ENCODE data around the gene FZR1.
"Not testable (repeated sequence)": the region's sequence is repeated elsewhere in the genome, so short reads cannot be mapped to it uniquely, and the experiment has no call there.

FZR1 gene

DNA sequence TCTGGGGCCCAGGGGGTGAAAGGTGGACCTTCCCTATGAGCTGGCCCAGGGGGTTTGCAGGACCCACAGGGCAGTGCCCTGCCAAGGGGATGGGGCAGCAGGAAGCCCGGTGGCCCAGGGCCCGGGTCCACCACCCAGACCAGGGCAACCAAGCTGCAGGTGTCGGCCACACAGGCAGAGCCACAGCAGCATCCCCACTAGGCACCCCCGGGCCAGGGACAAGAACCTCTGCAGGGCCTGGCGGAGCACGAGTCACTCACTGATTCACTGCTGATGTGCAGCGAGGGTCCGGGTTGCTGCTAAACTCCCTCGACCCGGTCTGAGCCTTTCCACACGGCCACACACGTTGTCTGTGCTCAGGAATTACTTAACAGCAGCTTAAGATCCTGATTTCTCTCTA is 8.8 kb downstream of the FZR1 start:
- DNase-seq (ENCODE audit: low spot score) = no peak

DNA sequence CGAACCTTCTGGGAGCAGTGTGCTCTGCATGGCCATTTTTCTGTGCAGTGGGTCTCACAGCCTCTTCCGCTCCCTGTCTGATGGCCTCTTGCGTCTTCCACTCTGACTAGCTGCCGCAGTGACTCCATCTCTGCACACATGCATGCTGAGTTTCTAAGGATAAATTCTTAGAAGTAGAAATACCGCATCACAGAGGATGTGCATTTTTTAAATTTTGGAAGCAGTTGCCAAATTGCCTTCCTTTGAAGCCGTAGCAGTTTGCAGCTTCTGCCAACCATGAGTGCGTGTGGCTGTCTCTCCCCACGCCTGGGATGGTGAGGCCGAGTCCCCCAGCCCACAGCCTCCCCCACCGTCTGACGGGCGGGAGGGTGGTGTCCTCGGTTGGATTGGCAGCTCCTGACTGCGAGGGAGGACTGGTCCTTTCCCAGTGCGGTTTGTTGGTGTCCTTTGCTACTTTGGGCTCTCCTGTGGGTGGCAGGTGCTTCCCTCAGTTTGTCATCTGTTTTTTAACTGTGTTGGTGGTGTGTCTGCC is 9.8 kb downstream of the FZR1 start:
- no peak for DNase-seq (ENCODE audit: low spot score)

DNA sequence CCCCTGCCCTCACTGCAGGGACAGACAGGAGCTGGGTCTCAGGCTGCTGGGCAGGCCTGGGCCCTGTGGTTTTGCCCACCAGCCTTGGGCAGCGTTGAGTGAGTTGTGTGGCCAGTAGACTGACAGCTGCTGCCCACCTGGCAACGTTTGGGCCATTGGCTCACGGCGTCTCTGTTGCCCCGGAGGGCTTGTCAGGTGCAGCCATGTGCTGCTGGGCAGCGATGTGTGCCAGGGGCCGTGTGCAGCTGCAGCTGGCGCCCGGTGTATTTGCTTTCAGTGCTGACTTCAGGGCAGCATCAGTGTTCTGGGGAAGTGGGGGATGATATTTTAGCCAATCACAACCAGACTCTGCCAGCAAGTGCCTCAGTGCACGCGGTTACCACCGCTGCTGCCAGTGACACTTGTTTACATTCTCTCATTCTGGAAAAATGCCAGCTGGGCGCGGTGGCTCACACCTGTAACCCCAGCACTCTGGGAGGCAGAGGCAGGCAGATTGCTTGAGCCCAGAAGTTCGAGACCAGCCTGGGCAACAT is 10.6 kb downstream of the FZR1 start:
- DNase-seq (ENCODE audit: low spot score) = peak; percentile 15

DNA sequence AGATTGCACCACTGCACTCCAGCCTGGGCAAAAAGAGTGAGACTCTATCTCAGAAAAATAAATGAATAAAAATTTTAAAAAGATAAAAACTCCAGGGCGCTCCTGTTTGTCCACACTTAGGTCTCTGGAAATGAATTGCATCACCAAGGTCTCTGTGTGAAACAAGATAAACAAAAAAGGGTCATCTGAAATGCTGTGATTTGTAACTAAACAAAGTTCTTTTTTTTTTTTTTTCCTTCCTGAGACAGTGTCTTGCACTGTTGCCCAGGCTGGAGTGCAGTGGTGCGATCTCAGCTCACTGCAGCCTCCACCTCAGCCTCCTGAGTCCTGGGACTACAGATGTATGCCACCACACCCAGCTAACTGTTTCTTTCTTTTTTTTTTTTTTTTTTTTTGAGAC is 11.5 kb downstream of the FZR1 start:
- no peak for DNase-seq (ENCODE audit: low spot score)

DNA sequence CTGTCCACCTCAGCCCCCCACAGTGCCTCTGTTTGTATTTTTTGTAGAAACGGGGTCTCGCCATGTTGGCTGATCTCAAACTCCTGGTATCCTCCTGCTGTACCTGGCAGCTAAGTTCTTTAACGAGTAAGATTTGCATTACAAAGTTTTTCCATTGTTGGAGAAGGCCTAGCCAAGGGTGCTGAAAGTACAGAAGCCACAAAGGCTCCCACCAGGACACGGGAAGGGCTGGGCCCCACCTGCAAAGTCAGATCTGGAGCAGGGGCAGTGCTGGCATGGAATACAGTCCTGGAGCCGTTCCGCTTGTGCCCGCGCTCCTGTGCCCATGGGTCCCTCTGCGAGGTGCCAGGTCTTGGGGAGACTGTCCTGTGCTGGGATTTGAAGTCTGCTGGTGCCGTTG is 12.1 kb downstream of the FZR1 start:
- DNase-seq (ENCODE audit: low spot score) = peak; percentile 70

DNA sequence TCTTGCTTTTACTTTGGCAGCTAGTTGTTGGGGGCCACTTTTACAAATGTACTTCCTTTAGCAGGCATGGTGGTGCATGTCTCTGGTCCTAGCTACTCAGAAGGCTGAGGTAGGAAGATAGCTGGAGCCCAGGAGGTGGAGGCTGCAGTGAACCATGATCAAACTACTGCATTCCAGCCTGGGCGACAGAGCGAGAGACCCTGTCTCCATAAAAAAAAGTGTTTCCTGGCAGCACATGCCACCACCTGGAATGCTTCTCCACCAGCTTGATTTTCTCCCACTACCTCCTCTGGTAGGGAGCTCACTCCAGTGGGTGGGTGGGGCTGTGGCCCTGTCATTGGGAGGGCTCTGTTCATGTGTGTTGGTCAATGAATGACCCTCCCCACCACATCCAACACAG is 12.5 kb downstream of the FZR1 start:
- no peak for DNase-seq (ENCODE audit: low spot score)

DNA sequence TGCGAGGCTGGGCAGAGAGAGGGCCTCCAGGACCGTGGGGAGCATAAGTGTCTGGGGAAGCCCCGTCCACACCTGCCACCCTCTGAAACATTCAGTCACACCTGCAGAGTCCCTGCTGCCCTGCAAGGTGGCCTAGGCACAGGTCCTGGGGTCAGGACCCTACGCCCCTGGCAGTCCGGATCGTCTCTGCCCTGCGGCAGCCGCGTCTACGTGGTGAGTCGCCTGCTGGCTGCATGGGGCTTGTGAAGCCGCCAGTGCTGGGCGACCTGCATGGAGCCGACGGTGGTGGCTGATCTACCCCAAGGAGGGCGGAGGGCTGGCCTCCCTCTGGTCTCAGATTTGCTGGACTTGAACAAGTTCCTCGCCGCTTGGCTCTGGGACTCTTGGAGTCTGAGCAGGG is 13.0 kb downstream of the FZR1 start:
- peak; percentile 42 for DNase-seq (ENCODE audit: low spot score)

DNA sequence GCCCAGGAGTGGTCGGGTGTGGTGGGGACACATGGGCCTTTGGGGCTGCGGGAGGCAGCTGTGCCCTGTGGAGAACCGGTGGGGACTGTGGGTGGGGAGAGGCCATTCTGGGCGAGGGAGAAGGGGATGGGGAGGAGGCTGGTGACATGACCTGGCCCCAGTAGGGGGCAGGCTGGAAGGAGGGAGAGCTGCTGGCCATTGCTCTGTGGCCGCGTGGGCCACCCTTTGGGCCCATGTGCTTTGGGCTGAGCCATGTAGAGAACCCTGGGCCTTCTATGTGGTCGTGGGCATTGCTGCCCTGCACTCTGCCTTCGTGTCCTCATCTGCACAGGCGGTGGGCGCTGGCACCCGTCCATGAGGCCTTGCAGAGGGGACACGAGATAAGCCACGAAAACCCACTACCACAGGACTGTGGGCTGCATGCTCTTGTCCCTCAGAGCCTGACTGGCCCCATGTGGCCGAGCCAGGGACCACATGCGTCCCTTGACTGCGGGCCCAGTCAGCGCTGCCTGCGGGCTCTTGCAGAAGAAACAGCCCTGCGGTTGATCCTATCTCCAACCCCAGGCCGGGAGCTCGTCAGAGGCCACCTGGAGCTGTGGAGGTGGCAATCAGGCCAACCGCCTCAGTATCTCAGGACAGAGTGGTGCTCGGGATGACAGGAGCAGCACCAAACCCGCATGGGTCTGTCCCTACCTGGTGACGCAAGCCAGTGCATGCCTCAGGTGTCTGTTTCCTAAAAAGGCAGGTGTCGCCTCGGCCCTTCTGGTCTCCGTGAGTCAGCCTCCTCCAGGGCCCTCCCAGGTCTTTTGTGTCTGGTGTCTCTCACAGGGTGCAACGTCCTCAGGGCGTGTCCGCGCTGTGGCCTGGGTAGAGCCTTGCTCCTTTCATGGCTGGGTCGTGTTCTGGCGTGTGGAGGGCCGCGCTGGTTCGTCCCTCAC is 14.3 kb downstream of the FZR1 start:
- DNase-seq (ENCODE audit: low spot score) = peak; percentile 55

DNA sequence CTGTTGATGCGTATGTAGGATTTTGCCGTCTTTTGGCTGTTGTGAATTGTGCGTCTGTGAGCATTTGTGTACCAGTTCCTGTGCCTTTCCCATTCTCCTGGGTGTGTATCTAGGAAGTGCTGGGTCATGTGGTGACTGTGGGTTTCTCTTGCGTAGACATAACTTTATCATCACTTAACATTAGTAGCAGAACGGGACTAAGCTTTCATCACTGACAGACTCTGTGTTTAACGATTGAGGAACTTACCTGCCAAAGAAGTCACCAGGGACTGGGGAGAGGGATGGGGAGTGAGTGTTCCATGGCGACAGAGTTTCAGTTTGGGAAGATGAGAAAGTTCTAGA is 15.0 kb downstream of the FZR1 start:
- no peak for DNase-seq (ENCODE audit: low spot score)

DNA sequence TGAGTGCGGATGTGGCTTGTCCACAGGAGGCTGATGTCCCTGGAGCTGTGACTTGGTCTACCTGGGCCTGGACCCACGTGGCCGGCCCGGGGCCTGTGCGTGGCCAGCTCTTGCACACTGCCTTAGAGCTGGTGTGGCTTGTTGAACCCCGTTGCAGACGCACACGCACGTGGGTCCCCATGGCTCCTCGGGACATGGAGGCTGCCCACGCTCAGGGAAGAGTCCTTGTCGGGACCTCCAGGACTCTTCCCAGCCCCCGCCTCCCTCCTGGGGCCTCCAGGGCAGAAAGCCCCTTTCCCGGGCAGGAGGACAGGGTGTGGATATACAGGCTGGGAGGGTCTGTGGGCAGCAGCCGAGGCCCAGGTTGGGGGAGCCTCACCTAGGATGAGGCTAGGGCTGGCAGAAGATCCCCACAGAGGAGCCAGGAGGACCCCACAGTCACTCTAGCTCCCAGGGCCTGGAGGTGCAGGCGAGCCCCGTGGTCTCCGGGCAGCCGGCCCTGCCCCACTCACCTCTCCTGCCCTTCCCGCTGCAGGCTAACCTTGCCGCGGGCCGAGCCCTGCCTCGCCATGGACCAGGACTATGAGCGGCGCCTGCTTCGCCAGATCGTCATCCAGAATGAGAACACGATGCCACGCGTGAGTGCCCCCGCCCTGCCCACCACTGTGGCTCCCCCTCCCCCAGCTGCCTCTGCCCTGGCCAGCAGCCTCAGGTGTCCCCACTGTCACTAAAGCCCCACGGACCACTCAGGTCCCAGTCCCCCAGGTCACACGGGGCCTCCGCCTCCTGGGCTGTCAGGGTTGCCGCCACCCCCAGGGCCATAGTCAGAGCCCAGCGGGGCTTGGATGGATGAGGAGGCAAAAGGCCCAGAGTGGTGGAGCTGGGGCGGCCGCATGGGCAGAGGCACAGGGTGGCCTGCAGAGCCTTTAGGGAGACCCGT is 16.6 kb downstream of the FZR1 start:
- DNase-seq (ENCODE audit: low spot score) = no peak

DNA sequence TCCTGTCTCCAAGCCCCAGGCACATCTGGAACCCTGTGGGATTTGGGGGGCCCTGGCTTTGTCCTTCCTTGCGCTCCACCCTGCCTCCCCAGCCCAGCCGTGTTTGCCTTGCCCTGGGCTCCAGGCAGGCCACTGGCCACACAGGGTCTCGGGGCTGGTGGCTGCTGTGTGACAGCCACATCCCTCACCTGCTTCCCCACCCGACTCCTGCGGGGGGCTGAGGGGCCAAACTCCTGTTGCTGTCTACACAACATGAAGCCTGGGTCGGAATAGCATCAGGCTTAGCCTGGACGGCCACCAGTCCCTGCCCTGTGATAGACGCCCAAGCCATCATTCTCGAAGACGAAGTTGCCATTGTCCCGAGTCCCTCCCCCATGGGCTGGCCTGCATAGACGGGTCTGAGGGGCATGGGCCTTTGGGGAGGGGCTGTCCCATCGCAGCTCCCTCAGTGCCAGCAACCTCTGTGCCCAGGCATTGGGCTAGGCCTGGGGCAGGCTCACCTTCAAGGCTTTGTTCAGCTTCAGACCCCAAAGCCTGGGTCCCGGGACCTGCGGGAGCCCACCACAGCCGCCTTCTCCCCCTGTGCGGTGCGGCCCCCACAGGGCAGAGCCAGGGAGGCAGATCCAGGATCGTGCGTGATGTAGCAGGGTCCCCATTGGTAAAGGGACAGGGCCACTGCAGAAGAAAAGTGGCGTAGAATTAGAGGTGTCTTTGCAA is 17.4 kb downstream of the FZR1 start:
- DNase-seq (ENCODE audit: low spot score) = no peak

DNA sequence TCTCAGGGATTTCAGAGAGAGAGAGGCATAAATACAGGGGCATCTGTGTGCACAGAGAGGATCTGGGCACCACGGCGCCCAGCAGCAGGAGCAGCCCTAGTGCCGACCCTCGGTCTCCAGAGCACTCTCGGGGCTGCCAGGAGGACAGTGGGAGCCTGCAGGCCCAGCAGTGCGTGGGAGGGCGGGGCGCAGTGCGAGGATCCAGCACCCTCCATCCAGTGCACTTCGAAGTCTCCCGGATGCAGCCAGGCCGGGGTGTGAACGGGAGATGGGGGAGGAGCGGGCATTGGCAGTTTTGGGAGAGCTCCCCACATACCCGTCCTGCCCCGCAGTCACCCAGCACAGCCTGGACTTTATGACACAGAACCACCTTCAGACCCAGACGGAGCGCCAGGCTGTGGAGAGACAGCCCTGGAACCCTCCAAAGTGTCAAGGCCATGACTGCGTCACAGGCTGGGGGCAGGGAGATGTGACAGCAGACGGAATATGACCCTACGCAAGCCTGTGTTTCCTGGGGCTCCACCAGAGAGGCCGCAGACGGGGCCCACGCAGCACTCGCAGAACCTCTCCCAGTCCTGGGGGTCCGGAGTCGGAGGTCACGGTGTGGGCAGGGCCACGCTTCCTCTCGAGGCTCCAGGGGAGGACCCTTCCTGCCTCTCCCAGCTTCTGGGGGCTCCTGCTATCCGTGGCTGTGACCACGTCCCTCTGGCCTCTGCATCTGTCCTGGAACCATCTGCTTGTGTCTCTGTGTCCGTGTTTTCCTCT is 18.1 kb downstream of the FZR1 start:
- no peak for DNase-seq (ENCODE audit: low spot score)

DNA sequence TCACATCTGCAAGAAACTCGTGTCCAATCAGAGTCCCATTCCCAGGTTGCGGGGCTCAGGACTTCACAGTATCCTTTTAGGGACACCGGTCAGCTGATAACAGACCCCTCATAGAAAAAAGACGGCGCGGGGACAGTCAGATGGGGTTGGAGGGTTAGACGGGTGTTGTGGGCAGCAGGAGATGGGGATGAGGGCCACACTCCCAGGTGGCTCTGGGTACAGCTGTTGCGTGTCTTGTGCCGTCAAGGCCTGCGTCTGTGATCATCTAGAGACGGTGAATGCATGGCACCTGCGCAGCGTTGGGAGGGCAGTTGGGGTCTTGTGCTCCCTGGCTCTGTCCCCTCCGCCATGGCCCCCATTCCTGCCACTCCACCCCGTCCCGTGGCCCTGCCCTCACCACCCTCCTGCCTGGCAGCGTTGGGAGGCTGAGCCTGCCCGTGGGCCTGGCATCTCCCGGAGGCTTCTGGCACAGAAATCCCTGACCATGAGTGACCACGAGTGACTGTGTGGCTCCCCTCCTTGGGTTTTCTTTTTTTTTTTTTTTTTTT is 18.9 kb downstream of the FZR1 start:
- no peak for DNase-seq (ENCODE audit: low spot score)

DNA sequence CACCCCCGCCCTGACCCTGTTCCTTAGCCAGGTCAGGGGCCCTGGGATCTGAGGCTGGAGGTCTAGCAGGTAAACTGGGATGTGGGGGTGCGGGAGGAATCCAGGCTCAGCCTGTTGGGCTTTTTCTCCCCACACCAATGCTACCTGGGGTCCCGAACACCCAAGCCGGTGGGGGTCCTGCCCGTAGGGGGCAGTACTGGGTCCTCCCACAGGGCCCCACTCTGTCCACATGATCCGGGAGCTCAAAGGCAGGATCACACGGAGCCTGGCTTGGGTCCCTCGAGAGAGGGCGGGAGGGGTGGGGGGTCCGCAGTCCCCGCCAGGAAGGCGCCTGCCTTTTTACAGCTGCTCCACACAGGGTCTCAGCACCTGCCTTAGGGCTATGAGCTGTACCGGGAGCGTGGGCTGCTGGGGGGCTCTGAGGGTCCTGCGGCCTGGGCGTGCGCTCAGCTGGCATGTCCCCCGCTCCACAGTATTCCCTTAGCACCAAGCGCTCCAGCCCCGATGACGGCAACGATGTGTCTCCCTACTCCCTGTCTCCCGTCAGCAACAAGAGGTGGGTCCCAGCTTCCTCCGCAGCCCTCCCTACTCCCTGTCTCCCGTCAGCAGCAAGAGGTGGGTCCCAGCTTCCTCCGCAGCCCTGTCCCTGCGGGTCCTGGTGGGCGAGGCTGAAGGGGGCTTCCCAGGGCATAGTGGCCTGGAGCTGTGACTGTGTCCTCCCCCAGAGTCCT is 20.6 kb downstream of the FZR1 start:
- no peak for DNase-seq (ENCODE audit: low spot score)

DNA sequence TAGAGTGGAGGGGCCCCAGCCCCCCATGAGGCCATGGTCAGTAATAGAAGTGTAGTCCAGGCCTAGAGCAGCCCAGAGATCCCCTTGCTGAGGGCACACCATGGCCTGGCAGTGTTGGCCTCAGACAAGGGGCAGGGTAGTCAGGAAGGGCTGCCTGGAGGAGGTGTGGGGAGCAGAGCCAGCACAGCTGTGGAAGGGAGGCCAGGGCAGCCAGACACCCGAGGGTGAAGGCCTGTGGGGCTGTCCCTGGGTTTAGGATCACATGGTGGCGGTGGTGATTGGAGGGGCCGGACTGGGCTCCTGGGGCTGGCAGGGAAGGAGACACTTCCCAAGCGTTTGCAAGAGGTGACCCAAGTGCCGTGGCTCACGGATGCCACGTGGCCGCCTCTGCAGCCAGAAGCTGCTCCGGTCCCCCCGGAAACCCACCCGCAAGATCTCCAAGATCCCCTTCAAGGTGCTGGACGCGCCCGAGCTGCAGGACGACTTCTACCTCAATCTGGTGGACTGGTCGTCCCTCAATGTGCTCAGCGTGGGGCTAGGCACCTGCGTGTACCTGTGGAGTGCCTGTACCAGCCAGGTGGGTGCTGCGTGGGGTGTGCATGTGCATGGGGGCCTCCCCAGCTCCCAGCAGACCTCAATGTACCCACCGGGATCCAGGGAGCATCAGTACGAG is 21.3 kb downstream of the FZR1 start:
- DNase-seq (ENCODE audit: low spot score) = no peak

DNA sequence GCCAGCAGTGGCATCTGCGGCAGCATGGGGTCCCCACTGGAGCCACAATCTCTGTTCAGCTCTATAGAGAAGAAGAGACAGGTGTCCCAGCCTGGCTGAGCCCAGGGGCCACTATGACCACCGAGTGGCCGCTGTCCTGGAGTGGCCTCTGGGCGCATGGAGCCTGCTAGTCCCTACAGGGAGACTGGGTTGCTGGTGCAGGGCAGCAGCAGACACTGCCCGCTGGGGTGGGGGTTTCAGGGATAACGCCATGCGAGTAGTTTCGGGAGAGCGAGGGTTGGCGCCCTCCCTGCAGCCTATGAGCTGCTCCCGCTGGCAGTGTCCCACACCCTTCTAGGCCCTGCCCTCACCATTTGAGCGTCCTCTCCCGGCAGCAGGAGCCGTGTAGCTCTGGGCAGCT is 22.0 kb downstream of the FZR1 start:
- DNase-seq (ENCODE audit: low spot score) = no peak

DNA sequence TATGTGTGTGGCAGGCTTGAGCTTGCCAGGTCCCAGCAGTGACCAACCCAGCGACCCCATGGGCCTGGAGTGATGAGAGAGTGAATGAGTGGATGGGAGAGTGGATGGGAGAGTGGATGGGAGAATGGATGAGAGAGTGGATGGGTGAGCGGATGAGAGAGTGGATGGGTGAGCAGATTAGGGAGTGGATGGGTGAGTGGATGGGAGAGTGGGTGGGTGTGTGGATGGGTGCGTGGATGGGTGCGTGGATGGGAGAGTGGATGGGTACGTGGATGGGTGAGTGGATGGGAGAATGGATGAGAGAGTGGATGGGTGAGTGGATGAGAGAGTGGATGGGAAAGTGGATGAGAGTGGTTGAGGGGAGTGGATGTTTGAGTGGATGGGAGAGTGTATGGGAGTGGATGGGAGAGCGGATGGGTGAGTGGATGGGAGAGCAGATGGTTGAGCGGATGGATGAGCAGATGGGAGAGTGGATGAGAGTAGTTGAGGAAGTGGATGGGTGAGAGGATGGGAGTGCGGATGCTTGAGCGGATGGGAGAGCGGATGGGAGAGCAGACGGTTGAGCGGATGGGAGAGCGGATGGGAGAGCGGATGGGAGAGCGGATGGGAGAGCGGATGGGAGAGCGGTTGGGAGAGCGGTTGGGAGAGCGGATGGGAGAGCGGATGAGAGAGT is 22.6 kb downstream of the FZR1 start:
- no peak for DNase-seq (ENCODE audit: low spot score)

DNA sequence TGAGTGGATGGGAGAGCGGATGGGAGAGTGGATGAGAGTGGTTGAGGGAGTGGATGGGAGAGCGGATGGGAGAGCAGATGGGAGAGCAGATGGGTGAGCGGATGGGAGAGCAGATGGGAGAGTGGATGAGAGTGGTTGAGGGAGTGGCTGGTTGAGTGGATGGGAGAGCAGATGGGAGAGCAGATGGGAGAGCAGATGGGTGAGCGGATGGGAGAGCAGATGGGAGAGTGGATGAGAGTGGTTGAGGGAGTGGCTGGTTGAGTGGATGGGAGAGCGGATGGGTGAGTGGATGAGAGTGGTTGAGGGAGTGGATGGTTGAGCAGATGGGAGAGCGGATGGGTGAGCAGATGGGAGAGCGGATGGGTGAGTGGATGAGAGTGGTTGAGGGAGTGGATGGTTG is 23.2 kb downstream of the FZR1 start:
- not testable (repeated sequence) for DNase-seq (ENCODE audit: low spot score)

DNA sequence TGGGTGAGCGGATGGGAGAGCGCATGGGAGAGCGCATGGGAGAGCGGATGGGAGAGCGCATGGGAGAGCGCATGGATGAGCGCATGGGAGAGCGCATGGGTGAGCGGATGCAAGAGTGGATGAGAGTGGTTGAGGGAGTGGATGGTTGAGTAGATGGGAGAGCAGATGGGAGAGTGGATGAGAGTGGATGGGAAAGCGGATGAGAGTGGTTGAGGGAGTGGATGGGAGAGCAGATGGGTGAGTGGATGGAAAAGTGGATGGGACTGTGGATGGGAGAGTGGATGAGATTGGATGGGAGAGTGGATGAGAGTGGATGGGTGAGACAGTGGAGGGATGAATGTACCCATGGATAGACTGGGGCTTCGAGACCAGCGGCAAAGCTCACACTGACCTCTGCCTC is 24.3 kb downstream of the FZR1 start:
- no peak for DNase-seq (ENCODE audit: low spot score)

Measured in iPS-NIHi11 (cell line).